D721Med (cell line): ENCODE data around the gene GPC6.

Source experiments
- DNase-seq: peaks from one replicate; pipeline ENCODE4 v3.0.0; 2011; ENCODE audit warnings: low spot score; ENCODE audit not compliant: insufficient read length
- FAIRE-seq: peaks from 2 replicates; lab custom pipeline; 2011; peaks lifted over from hg19 to GRCh38; lab: Jason Lieb, UNC
- TF ChIP-seq, protein P1 (sequence below): IDR thresholded peaks from 2 replicates; pipeline ENCODE4 v1.5.1; 2012; ENCODE audit warnings: mild to moderate bottlenecking, control low read depth; ENCODE audit not compliant: insufficient read depth; ENCODE audit errors: missing control alignments

GPC6 gene

DNA sequence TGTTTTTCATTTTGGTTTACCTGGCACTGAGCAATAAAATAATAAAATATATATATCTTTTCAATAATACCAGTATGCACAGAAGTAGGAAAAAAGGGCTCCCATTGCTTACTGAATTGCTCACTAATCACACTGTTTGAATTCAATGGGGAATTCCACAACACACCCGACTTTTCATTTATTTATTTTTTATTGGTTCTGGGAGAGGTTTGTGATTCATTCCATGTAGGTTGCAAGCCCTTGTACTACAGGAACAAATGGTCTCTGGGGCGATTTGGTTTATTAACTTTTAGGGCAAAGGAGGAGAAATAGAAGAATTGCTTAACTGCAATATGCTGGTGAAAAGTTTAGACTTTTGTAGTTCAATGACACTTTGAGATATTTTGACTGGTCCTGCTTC lies 1045.4 kb downstream of the GPC6 start:
- no peak for DNase-seq
- TF ChIP-seq, protein P1, sequence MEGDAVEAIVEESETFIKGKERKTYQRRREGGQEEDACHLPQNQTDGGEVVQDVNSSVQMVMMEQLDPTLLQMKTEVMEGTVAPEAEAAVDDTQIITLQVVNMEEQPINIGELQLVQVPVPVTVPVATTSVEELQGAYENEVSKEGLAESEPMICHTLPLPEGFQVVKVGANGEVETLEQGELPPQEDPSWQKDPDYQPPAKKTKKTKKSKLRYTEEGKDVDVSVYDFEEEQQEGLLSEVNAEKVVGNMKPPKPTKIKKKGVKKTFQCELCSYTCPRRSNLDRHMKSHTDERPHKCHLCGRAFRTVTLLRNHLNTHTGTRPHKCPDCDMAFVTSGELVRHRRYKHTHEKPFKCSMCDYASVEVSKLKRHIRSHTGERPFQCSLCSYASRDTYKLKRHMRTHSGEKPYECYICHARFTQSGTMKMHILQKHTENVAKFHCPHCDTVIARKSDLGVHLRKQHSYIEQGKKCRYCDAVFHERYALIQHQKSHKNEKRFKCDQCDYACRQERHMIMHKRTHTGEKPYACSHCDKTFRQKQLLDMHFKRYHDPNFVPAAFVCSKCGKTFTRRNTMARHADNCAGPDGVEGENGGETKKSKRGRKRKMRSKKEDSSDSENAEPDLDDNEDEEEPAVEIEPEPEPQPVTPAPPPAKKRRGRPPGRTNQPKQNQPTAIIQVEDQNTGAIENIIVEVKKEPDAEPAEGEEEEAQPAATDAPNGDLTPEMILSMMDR, result no peak
- no peak for FAIRE-seq

DNA sequence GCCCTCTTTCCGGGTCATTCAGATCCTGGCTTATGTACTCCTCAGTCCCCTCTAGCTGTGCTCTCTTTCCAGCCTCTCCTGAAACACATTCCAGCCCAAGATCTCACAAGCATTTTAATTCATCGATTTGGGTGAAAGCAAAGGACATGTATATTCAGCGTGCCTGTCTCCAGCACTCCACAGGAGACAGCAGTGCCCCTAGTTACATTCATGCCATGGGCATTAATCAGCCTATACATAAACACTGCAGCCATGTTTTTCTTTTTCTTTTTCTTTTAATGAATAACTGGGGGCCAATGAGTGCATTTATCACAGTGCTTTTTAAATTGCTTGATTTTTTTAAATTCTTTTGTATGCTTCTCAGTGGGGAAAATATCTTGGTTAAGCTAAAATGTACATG lies 1053.7 kb downstream of the GPC6 start:
- TF ChIP-seq, protein P1, result no peak
- no peak for DNase-seq
- no peak for FAIRE-seq

DNA sequence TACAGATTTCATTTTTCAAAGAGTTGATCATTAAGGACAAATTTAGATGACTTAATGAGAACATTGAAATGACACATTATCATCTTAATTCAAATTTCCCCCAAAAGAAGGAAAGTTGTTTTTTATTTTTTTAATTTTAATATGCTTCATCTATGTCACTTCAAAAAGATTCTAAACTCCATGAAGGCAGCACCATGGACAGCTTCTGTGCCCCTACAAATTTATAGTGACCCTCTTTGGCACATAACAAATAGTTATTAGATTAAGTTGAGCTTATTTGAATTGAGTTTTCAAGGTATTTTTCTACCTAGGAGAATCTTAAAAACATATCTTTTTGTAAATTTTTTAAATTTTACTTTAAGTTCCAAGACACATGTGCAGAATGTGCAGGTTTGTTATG lies 1054.2 kb downstream of the GPC6 start:
- TF ChIP-seq, protein P1, result no peak
- FAIRE-seq (no peak), DNase-seq (no peak)

DNA sequence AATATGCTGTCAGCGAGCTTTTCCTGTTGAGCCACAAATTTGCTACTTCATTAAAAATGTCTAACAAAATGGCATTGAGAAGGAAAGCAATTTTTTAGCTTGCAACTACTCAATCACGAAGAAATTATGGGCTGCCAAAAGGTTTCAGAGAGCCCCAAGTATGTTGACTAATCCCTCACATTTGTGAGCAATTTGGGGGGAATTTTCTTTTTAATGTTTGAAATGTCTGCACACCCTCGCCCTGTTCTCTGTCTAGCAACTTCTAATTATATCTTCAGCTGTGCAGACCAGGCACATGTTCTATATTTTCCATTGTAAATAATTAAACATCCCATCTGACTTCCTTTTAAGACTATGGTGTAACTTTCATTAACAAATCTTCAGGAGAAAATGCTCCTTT lies 1060.0 kb downstream of the GPC6 start:
- TF ChIP-seq, protein P1, result no peak
- DNase-seq, result no peak
- no peak for FAIRE-seq

DNA sequence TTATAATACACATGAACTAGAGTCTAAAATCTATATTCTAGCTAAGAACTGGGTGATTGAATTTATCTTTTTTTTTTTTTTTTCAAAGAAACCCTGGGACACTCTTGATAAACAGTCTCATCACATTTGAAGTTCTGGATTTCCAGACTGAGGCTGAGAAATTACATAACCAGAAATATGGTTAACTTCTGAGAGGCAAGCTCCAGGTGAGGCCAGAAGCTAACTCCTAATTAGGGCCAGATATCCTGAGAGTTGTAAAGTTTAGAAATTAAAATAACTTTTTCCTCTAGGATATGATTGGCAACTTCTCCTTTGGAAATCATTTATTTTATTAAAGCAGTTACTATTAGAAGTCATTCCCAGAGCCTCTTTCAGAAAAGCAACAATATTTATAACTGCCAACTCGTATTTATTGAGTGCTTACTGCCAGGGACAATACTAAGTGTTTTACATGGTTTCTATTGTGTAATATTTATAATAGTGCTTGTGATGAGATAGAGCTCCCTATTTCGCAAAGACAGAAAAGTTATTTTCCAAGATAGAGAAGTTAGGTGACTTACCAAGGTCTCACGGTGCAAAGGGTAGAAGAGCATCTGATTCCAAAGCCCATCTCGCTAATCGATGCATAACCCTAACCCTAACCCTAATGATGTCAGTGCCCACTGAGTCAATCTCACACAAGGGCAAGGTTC lies 1065.2 kb downstream of the GPC6 start:
- TF ChIP-seq, protein P1, result no peak
- FAIRE-seq, result no peak

DNA sequence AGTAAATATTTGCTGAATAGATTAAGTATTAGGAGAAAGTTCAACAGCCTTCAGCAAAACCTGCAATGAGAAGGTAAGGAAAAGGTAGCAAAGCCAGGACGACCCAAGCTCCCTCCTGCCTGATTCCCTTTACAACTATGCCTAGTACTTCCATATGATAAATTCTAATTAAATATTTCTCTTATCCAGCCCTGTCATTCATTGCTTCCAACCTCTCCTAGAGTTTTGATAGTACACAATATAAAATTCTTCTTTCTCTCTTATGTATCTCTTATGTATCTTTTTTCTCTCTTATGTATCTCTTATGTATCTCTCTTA lies 1065.7 kb downstream of the GPC6 start:
- no peak for FAIRE-seq
- TF ChIP-seq, protein P1, result no peak
- no peak for DNase-seq

More for the DNA sequence above, 1065.2 kb downstream of the GPC6 start:
- DNase-seq, result no peak

DNA sequence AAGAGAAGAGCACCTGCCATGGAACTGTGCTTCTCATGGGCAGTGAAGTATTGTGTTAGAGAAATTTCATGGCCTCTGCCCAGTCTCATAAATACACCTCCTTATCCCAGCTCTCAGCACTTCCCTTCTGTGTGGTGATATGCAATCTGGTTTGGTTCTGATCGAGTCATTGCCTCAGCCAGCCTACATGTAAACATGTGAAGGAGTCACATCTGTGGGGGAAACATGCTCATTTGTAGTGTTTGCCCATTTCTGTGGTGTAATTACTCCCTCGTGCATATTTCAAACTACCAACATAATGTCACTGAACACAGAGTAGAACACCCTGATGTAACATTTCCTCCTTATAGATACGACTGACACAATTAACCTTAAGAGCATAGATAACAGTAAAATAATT lies 1069.9 kb downstream of the GPC6 start:
- TF ChIP-seq, protein P1, result no peak
- FAIRE-seq, result no peak
- DNase-seq, result no peak
